GM18520 (cell line): ENCODE data around the gene MAFF.

Experiments
- ATAC-seq: cut with Tn5 transposase; IDR thresholded peaks from one replicate; pipeline ENCODE4 v1.9.1; 2021; ENCODE audit not compliant: unreplicated experiment

MAFF gene

DNA sequence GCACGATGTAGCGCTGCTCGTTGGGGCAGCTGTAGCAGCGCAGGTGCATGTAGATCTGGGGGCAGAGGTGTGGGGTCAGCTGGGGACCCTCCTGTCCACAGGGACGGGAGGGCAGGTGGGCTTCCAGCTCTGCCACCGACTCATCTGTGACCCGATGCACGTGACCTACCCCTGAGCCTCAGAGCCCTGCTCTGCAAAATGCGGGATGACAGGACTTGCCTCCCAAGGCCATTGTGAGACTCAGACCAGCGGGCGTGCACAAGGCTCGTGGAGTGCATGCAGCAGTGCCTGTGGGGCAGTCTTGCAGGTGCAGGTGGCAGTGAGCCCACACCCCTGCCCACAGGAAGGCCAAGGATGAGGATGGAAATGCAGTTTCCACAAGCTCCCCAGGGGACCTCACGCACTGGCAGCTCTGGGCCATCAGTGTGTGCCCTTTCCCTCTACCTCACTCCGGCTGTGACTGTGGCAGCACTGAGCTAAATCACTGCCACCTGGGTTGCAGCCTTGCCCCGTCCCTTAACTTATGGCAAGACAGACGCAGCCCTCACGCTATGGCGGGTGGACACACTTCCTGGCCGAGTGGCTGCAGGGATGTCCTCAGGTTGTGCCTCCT lies 44.4 kb downstream of the MAFF start:
- no peak for ATAC-seq

GRCh38 chr22:38246692-38247091 lies 44.9 kb downstream of the MAFF start:
- no peak for ATAC-seq

- ATAC-seq: no peak
Observed at GRCh38 chr22:38247713-38248112, 45.9 kb downstream of the MAFF start.

- ATAC-seq: no peak
Observed at GRCh38 chr22:38248280-38248679, 46.5 kb downstream of the MAFF start.

DNA sequence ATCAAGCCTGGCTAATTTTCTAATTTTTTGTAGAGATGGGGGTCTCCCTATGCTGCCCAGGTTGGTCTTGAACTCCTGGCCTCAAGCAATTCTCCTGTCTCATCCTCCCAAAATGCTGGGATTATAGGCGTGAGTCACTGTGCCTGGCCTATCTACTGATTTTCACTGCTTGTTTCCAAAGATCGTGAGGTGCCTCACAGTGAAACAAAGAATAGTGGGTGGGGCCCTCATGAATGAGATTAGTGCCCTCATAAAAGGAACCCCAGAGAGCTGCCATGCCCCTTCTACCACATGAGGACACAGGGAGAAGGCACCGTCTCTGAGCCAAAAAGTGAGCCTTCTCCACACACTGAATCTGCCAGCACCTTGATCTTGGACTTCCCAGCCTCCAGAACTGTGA lies 47.5 kb downstream of the MAFF start:
- ATAC-seq: no peak

DNA sequence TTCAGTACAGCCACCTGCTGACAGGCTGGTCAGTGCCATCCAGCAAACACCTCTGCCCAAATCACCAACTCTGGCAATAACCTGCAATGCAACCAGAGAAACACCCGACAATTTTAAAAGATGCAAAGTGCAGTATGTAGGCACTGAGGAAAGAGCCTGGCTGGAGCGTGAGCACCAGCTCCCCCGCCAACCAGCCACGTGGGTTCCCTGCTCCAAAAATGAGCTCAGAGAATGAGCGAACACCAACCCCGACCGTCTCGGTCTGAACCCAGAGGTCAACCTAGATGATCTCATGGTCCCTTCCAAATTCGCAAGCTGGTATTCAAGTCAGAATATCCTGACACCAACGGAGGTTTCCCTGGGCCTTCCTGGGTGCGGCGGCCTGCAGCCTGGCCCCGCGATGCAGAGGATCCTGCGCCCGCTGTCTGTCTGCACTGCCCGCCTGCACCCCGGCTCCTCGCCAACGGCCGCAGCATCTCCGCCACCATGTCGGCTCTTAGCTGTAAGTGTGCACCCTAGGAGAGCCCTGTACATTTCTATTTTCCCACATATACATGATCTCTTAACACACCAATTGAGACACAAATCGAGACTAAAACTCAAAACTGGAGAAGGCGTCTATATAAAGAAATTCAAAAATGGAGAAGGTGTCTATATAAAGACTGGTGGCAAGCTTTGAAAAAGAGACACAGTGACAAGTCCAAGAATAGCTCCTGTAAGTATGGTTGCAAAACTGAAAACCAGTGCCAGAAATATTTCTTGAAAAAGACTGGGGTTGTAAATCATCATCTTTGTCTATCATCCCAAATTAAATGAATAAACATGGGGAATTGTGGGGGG lies 48.2 kb downstream of the MAFF start:
- no peak for ATAC-seq

GRCh38 chr22:38250643-38251340 lies 49.0 kb downstream of the MAFF start:
- ATAC-seq: no peak

DNA sequence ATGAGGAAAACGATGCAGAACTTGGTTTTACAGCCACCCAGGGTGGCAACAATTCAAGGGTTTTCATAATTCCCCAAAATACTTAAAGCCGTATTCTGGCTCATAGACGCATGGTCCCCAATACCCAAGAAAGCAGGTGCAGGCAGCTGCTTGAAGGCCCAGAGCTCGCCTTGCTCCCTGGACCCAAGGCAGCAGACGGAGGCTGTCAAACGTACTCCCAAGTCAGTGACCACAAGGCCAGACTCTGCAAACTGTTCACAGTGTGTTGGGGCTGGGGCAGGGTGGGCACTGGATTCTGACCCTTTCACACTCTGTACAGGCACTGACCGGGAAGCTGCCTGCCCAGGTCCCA lies 49.5 kb downstream of the MAFF start:
- ATAC-seq: no peak

DNA sequence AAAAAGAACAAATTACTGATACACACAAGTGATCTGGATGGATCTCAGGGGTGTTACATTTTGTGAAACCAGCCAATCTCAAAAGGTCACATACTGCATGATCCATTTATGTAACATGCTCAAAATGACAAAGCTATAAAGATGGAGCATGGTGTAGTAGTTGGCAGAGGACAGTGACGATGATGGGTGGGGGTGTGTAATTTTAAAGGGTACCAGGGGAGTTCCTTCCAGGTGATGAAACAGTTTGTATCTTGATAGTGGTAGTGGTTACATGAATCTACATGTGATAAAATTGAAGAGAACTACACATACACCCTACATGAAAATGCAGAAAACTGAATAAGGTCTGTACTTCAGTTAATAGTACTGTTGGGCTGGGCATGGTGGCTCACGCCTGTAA lies 53.9 kb downstream of the MAFF start:
- ATAC-seq: no peak

- no peak for ATAC-seq
Observed at GRCh38 chr22:38257181-38257580, 55.4 kb downstream of the MAFF start.

- ATAC-seq: no peak
Observed at GRCh38 chr22:38257650-38258250, 56.0 kb downstream of the MAFF start.

DNA sequence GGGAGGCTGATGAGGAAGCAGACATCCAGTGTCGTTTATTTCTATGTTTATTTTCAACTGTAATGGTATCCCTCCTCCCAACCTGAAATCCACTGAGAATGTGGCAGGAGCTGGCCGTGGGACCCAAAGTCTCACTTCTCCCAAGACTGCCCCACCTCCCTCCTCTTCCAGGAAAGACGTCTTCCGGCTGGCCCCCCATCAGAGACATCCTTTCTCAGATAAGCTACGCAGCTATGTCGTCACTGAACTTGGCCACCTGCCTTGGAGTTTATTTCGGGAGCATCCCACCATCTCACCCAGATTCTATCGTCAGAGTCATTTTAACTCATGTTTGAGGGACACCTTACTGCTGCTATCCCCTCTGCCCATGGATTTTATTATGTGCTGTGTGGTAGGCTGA lies 57.1 kb downstream of the MAFF start:
- no peak for ATAC-seq

- no peak for ATAC-seq
Observed at GRCh38 chr22:38259370-38259769, 57.6 kb downstream of the MAFF start.

DNA sequence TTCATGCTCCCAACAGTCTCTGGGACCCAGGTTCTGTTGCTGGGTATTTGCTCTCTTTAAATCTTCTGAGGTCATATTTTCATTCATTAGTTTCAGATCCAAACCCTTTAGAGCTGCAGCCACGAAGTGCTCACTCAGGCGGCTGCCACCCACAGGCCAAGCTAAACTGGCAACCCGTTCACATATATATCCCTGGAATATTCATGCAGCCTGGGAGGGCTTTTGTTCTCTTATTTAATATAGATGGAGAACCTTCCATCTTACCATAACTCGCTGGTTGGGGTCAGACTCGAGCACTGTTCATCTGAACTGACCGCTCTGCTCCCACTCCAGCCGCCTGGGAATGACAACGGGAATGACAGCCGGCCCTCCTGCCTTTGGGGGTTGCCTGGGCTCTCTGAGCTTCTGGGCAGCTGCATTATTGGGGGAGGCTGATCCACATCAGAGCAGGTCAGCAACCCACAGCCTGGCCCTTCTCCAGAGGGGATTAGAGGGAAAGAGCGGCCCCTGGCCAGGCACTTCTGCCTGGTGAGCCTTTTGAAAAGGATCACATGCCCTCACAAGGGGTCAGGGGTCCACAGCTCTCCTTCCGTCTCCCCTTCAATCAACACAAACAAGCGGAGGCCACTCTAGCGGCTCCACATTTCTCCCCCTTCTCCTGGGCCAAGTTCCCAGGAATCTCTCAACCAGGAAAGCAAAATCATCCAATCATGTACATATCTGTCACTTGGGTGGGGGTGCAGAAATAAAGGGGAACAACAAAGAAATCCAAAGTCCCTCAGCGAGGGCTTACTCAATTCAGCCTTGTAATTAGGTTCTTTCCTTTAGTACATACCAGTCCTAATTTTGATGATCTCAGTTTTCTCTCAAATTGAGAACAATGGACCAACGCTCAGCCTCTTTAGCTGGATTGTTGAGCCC lies 59.2 kb downstream of the MAFF start:
- ATAC-seq: no peak

DNA sequence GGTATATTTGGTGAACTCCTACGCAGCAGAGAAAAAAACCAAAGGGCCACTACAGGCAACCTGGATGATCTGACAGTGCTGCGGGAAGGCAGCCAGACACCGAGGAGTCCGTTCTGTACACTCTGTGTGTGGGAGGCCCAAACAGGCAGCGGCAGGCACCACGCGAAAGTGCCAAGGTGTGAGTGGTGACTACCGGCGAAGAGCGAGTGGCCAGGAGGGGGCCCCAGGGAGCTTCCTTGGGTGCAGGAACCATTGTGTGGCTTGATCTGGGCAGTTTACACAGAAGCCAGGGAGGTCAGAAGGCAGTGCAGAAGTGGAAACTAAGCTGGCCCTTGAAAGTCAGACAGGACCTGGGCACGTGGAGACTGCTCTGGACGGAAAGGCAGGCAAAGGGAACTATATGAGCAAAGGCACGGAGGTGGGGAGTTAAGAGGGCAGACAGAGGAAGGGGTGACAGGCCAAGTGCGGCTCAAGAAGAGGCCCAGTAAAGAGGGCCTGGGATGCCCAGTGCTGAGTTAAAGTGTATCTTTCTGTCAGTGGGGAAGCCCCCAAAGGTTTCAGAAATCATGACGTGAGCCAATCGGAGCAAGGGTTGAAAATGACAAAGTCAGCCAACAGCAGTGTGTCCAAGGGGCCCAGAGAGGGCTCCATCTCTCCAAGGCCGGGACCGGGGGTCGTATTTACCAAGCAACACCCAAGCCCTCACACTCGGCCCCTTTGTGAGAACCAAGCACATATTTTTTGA lies 60.4 kb downstream of the MAFF start:
- no peak for ATAC-seq

- no peak for ATAC-seq
Observed at GRCh38 chr22:38264322-38264843, 62.6 kb downstream of the MAFF start.
